ENCODE data around the gene ACSM3.

Gene ACSM3

DNA sequence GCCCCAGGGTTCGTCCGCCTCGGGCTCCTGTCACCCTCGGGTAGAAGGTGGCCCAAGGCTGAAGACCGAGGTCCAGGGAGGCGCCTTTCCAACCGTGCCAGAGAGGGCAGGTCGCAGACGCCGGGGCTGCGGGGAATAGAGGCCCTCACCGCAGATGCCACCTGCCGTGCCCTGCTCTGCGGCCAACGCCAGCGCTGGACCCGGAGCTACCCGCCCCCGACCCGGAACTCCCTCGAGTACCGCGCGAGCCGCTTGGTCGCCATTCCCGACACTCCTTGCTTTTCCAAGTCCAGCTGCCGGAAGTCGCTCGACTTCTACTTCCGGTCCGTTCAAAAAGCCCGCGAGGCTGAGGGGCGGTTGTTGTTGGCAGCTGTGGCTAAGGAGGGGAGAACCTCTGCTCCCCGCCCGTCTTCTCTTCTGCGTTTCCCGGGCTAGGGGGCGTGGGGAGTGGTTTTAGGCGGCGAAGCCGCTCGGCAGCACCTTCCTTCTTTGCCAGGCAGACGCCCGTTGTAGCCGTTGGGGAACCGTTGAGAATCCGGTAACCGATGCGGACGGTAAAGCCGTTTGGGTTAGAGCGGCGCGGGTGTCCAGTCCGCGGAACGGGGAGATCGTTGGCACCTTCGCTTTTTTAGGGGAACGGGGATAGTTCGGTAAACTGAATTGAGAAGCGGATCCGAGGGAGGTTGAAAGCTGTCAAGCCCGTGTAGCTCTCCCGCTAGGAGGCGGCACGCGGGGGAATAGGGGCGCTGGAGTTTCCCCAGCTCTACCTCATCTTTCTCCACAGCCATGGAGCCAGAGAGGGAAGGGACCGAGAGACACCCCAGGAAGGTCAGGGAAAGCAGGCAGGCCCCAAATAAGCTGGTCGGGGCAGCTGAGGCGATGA lies 42.6 kb downstream of the ACSM3 start, which contains the start of the genes ERI2 and REXO5:
Gene ERI2 (minus strand): TSS at position 305 of the 883 bp plus-strand sequence. CDS start 42 bp downstream, at position 263.
Gene REXO5 (plus strand): TSS at position 360 of the 883 bp plus-strand sequence. CDS start 427 bp downstream, at position 787.
- DNase-seq: peak; percentile 47

DNA sequence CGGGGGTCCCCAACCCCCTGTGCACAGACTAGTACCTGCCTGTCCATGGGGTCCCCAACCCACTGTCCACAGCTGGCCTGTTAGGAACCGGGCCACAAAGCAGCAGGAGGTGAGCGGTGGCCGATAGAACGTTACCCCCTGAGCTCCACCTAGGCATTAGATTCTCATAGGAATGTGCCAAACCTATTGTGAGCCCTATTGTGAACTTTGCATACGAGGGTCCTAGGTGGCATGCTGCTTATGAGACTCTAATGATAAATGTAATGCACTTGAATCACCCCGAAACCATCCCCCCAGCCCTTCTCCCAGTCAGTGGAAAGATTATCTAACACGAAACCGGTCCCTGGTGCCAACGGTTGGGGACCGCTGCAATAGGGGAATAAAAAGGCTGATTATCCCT lies 44.0 kb downstream of the ACSM3 start:
- DNase-seq: no peak

DNA sequence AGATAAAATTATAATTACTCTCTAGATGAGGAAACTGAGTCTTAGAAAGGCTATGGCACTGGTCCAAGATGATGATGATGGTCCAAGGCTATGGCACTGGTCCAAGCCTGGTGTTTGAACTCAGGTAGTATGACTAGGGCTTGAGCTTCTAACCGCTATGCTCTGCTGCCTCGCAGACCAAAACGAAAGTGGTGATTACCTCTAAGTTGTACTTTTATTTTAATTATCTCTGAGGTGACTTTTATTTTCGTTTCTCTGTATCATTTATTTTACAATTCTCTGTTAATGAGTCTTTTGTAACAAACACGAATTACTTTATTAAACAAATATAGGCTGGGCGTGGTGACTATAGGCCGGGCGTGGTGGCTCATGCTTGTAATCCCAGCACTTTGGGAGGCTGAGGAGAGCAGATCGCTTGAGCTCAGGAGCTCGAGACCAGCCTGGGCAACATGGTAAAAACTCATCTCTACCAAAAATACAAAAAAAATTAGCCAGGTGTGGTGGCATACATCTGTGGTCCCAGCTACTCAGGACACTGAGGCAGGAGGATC lies 48.1 kb downstream of the ACSM3 start:
- DNase-seq: no peak

- DNase-seq: no peak
These were observed 48.7 kb downstream of the ACSM3 start for GRCh38 chr16:20812510-20812909.

- no peak for DNase-seq
These were observed 51.0 kb downstream of the ACSM3 start for GRCh38 chr16:20814784-20815183.

GRCh38 chr16:20818929-20819585 lies 55.2 kb downstream of the ACSM3 start:
- no peak for DNase-seq

DNA sequence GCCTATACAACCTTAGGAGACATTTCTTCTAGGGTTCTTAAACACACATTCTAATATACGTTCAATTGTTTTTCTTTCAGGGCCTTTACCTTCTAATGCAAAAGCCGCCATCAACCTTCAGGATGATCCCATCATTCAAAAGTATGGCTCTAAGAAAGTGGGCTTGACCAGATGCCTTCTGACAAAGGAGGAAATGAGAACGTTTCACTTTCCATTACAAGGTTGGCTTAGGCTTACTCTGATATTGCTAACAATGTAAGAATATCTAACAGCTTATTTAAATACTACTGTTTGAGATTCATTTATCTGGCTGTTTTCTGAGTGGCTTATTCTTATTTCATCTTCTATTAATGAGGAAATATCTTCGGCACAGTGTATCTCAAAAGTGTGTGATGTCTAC lies 57.9 kb downstream of the ACSM3 start:
- no peak for DNase-seq

GRCh38 chr16:20822521-20823325 lies 58.9 kb downstream of the ACSM3 start:
- DNase-seq: no peak

GRCh38 chr16:20826039-20826566 lies 62.3 kb downstream of the ACSM3 start:
- no peak for DNase-seq

DNA sequence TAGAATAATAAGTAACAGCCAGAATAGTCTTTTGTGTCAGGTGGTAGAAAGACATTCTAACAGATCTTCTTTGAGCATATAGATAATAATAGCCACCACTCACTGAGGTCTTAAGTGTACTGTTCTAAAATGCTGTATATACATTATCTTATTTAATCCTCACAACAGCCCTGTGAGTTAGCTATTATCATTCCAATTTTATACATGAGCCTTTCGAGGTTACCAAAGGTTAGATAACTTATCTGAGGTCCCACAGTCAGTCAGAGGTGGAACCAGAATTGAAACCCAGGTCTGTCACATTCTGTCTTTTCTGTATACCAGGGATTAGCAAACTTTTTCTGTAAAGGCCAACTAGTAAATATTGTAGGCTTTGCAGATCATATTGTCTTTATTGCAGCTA lies 65.7 kb downstream of the ACSM3 start:
- no peak for DNase-seq

GRCh38 chr16:20830372-20830771 lies 66.6 kb downstream of the ACSM3 start:
- no peak for DNase-seq

- DNase-seq: no peak
These were observed 69.3 kb downstream of the ACSM3 start for GRCh38 chr16:20833086-20833485.

- no peak for DNase-seq
These were observed 74.4 kb downstream of the ACSM3 start for GRCh38 chr16:20838240-20838639.

DNA sequence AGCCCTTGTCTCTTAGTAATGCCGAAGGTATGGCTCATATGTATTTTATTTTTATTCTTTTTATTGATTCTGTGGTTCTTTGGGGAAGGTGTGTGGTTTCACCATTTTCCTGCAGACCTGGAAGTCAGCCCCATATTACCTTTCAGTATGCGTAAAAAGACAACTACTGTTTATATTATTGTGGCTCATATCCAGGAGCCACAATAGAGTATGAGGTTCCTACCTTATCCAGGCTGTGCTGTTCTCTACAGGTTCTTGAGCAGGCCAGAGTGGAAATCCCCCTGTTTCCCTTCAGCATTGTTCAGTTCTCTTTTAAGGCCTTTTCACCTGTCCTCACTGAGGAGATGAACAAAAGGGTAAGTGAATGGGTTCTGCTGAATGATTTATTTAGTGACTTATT lies 75.7 kb downstream of the ACSM3 start:
- no peak for DNase-seq

DNA sequence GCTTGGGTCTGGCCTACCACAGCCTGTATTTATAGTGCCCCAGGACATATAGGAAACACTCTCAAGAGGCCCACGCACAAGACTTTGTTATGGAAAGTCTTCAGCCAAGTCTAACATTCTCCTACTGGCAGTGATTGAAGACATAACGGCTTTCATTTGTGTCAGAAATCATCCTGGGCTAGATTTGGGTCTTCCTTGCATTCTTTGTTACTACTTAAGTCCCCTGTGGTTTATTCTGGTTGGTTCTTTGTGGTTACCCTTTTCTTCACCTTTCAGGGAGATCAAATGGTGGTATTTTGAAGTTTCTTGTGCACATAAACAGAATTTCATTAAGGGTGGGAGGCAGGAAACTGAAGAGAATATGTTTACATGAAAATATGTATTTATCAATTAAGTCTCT lies 80.2 kb downstream of the ACSM3 start:
- no peak for DNase-seq

DNA sequence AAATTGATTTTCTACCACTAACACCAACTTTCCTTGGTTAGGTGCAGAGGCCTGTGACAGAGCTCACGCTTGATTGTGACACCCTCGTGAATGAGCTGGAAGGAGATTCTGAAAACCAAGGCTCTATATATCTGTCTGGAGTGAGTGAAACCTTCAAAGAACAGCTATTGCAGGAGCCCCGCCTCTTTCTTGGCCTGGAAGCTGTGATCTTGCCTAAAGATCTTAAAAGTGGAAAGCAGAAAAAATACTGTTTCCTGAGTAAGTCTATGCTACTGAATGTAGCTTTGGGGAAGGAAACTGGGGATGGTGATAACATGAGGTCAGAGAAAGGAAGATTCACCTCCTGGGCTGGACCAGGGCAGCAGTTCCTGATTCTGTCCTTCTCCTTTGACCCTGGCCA lies 80.8 kb downstream of the ACSM3 start:
- DNase-seq: no peak

- no peak for DNase-seq
These were observed 82.2 kb downstream of the ACSM3 start for GRCh38 chr16:20846030-20846429.

DNA sequence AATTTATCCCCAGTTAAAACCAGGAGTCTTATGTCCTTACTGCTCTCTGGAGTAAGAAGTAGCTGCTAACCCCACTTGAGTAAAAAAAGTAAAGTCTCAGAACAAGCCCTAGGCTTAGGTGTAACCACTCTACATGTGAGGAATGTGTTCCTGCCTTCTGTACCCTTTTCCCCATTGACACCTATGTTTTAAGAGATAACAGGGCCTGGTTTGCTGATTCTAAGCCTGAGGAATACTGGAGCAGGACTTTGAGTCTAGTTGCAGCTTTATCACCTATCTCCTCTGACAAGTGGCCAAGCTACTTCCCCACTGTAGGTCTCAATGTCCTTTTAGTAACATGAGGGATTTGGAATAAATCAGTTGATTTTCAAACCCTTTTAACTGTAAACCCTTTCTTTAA lies 82.7 kb downstream of the ACSM3 start:
- DNase-seq: no peak

Data from activated CD4-positive, alpha-beta T cell treated with anti-CD3 and anti-CD28 coated beads for 1 hour (primary cell).